ENCODE results near the gene SRMS.
"Not testable (repeated sequence)": the region's sequence is repeated elsewhere in the genome, so short reads cannot be mapped to it uniquely, and the experiment has no call there.

The SRMS gene

GRCh38 chr20:63519668-63520503, 27.7 kb downstream of the SRMS start:
- no peak for DNase-seq

GRCh38 chr20:63518946-63519667, 28.4 kb downstream of the SRMS start:
- no peak for DNase-seq

GRCh38 chr20:63518351-63518861, 29.1 kb downstream of the SRMS start:
- DNase-seq, result no peak

GRCh38 chr20:63517376-63518309, 29.9 kb downstream of the SRMS start:
- no peak for DNase-seq

- not testable (repeated sequence) for DNase-seq
These were observed 33.0 kb downstream of the SRMS start for GRCh38 chr20:63514520-63514919.

- DNase-seq, result no peak
These were observed 34.3 kb downstream of the SRMS start for GRCh38 chr20:63513207-63513606.

GRCh38 chr20:63509088-63509564, 38.4 kb downstream of the SRMS start:
- DNase-seq, result no peak

GRCh38 chr20:63508072-63508768, 39.3 kb downstream of the SRMS start:
- no peak for DNase-seq

GRCh38 chr20:63507083-63507743, 40.3 kb downstream of the SRMS start:
- no peak for DNase-seq

- DNase-seq, result no peak
These were observed 41.8 kb downstream of the SRMS start for GRCh38 chr20:63505723-63506122.

- no peak for DNase-seq
These were observed 42.3 kb downstream of the SRMS start for GRCh38 chr20:63505281-63505680.

- DNase-seq, result no peak
These were observed 42.9 kb downstream of the SRMS start for GRCh38 chr20:63504642-63505041.

- no peak for DNase-seq
These were observed 44.0 kb downstream of the SRMS start for GRCh38 chr20:63503524-63503923.

GRCh38 chr20:63502671-63503172, 44.8 kb downstream of the SRMS start:
- DNase-seq, result no peak

GRCh38 chr20:63501818-63502670, 45.5 kb downstream of the SRMS start:
- DNase-seq, result peak; percentile 18

- no peak for DNase-seq
These were observed 46.4 kb downstream of the SRMS start for GRCh38 chr20:63500902-63501817.

GRCh38 chr20:63500151-63500901, 47.2 kb downstream of the SRMS start:
- DNase-seq, result no peak

GRCh38 chr20:63499338-63499969, 48.1 kb downstream of the SRMS start:
- DNase-seq, result no peak

All from NCI-H510A (cell line).